ENCODE data around the gene NGEF. TPM values are rescaled to one million over a fixed set of nuclear protein-coding genes. Genes with fewer than 3 reads are reported as not detected.

The NGEF gene
- total and polyA plus RNA-seq, 9 of the 15 experiments (the other 6 are each of a cell fraction or from before 2014, with no cell fraction given), result 0.07 to 0.17 (median 0.09) TPM; not detected in 6

GRCh38 chr2:232927793-232928550 lies 85.1 kb downstream of the NGEF start:
- Histone ChIP-seq H2AFZ (ENCODE audit: low read depth, low read length) (no peak overlapping the region), H4K20me1 (replicated peaks; ENCODE audit: control insufficient read depth, insufficient read depth, low read length) (no peaks in the 10 kb centered on the region), H3K4me1 (replicated peaks in 1 of 2; ENCODE audit: control insufficient read depth in 2 of 2, insufficient read depth in 2 of 2, low read length in 2 of 2) (peaks cover 0 to 16% of the 10 kb centered on the region in 2 experiments; a peak in 2 of 5 replicates), H3K4me2 (ENCODE audit: insufficient read depth, low read length) (no peak overlapping the region), H3K27ac (ENCODE audit: extremely low read depth, low read depth, low read length) (no peak overlapping the region), H3K36me3 (ENCODE audit: control insufficient read depth, insufficient read depth, low read length) (no peaks in the 10 kb centered on the region), H3K9ac (ENCODE audit: insufficient read depth in 1 of 2, low read depth in 2 of 2, low read length in 2 of 2) (no peak overlapping the region), H3K9me3 (replicated peaks; ENCODE audit: control insufficient read depth, insufficient read depth, low read depth, low read length) (no peaks in the 10 kb centered on the region), H3K9me1 (ENCODE audit: control insufficient read depth, insufficient read depth, low read length) (no peaks in the 10 kb centered on the region), H3K27me3 (ENCODE audit: control insufficient read depth in 2 of 2, insufficient read depth in 2 of 2, low read length in 2 of 2) (peaks cover 0 to 43% of the 10 kb centered on the region in 2 experiments; a peak in 3 of 5 replicates), H3K4me3 (no peak overlapping the region), H3K79me2 (ENCODE audit: control insufficient read depth, insufficient read depth, low read length) (no peaks in the 10 kb centered on the region)
- in situ Hi-C loops (cut with MboI), result no loop called here
- DNase-seq (ENCODE audit: extremely low read depth in 1 of 4, low spot score in 3 of 4), result peak in 2 of 4 experiments; percentile 60 to 61
- ChIA-PET CTCF (ENCODE audit: low intra/inter-chr PET ratio) (no interaction called here), POLR2A (interaction anchor here (0.6 kb wide), 1 partner anchor 308 kb away, joined by 4 read pairs; no protein-coding TSS in a partner anchor)
- intact Hi-C loops (cut with micrococcal nuclease), result no loop called here
- ATAC-seq, result no peak
- FAIRE-seq, result no peak
- WGBS (ENCODE audit: insufficient coverage, low coverage, missing lambda C conversion rate), result 93% methylated on average over 5 of the region's 114 CpGs
- no TSS peak for BruUV-seq (replicated peaks)
- no peak for TF ChIP-seq ATF3 (IDR thresholded peaks at IDR 0.05)
- TF ChIP-seq ATF3 (CRISPR knock-in tag; conservative IDR thresholded peaks at IDR 0.05), result no peak
- TF ChIP-seq ZFX (CRISPR knock-in tag; IDR thresholded peaks at IDR 0.05), result no peak
- no peak for TF ChIP-seq PHB (CRISPR knock-in tag; IDR thresholded peaks at IDR 0.05)
- no peak for TF ChIP-seq MYNN (IDR thresholded peaks at IDR 0.05)
- no peak for TF ChIP-seq MYNN (CRISPR knock-in tag; IDR thresholded peaks at IDR 0.05)
- TF ChIP-seq, protein P1, sequence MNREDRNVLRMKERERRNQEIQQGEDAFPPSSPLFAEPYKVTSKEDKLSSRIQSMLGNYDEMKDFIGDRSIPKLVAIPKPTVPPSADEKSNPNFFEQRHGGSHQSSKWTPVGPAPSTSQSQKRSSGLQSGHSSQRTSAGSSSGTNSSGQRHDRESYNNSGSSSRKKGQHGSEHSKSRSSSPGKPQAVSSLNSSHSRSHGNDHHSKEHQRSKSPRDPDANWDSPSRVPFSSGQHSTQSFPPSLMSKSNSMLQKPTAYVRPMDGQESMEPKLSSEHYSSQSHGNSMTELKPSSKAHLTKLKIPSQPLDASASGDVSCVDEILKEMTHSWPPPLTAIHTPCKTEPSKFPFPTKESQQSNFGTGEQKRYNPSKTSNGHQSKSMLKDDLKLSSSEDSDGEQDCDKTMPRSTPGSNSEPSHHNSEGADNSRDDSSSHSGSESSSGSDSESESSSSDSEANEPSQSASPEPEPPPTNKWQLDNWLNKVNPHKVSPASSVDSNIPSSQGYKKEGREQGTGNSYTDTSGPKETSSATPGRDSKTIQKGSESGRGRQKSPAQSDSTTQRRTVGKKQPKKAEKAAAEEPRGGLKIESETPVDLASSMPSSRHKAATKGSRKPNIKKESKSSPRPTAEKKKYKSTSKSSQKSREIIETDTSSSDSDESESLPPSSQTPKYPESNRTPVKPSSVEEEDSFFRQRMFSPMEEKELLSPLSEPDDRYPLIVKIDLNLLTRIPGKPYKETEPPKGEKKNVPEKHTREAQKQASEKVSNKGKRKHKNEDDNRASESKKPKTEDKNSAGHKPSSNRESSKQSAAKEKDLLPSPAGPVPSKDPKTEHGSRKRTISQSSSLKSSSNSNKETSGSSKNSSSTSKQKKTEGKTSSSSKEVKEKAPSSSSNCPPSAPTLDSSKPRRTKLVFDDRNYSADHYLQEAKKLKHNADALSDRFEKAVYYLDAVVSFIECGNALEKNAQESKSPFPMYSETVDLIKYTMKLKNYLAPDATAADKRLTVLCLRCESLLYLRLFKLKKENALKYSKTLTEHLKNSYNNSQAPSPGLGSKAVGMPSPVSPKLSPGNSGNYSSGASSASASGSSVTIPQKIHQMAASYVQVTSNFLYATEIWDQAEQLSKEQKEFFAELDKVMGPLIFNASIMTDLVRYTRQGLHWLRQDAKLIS (CRISPR knock-in tag; IDR thresholded peaks at IDR 0.05), result no peak
- TF ChIP-seq ETV6 (IDR thresholded peaks at IDR 0.05; ENCODE audit: borderline replicate concordance in 1 of 2, low read depth in 2 of 2, low read length in 1 of 2), result no peak
- TF ChIP-seq ETV6 (CRISPR knock-in tag; IDR thresholded peaks at IDR 0.05; ENCODE audit: borderline replicate concordance), result no peak
- TF ChIP-seq MAFK (IDR thresholded peaks at IDR 0.05; ENCODE audit: low read length), result no peak
- no peak for TF ChIP-seq MCM5 (IDR thresholded peaks at IDR 0.05; ENCODE audit: low read depth)
- no peak for TF ChIP-seq MCM2 (IDR thresholded peaks at IDR 0.05; ENCODE audit: low read depth)
- TF ChIP-seq ZNF518B (CRISPR knock-in tag; IDR thresholded peaks at IDR 0.05), result no peak
- TF ChIP-seq HSF4 (CRISPR knock-in tag; IDR thresholded peaks at IDR 0.05; ENCODE audit: borderline replicate concordance), result no peak
- no peak for TF ChIP-seq HEY1 (CRISPR knock-in tag; IDR thresholded peaks at IDR 0.05; ENCODE audit: borderline replicate concordance)

Data from K562 (cell line).